ENCODE data around the gene TENM3.

The TENM3 gene

DNA sequence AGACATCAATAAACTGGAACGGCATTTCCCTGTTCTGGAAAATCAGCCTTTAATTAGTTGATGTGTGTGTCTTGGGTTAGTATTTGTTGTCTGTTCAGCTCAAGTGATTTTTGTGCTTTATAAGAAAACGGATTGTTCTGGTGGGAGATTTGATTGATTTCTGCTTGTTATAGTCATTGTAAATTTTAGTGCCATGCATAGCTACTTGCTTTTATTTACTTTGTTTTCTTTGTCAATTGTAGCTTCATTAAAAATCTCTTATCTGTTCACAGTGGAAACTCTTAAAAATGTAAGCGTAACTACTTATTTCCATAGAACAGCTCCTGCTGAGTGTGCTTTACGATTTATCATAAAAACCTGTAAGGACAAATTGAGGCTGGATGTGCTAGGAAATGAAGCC lies 253.2 kb downstream of the TENM3 start:
- in situ Hi-C loops (cut with MboI; ENCODE audit: low sequenced_read_pairs): no loop called here

GRCh38 chr4:182502064-182502463 lies 258.9 kb downstream of the TENM3 start:
- in situ Hi-C loops (cut with MboI; ENCODE audit: low sequenced_read_pairs): no loop called here

- in situ Hi-C loops (cut with MboI; ENCODE audit: low sequenced_read_pairs): no loop called here
These were observed 261.3 kb downstream of the TENM3 start for GRCh38 chr4:182504463-182504862.

DNA sequence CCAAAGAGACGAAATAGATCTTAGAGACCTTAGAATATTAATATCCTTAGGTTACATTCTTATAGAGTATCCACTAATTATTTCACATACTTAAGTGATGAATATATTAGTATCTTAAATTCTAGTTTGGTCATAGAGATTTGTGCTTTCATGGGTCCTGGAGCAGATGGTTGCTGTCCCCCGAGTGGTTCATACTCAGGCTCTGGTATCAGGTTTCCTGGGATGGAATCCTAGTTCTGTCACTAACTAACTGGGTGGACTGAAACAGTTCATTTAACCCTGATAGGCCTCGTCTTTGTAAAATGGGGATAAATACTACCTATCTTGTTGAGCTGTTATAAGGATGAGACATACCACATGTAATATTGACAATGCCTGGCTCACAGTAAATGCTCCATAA lies 264.6 kb downstream of the TENM3 start:
- in situ Hi-C loops (cut with MboI; ENCODE audit: low sequenced_read_pairs): no loop called here

DNA sequence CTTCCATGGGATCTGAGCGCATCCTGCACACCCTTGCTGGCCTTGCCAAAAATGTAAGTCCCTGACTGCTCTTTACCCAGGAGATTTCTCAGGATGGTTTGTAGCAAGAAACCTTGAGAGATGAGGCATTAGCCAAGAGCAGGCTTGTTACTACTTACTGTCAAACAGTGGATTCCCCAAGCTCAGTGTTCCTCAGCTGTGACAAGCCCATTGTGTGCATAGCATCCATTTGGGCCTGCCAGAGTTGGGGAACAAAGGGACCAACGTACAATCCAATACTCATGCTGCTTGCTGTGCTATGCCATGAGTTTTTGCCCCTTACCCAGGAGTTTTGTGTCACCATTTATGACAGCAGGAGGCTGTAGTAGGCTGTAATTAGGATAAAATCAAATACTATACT lies 267.6 kb downstream of the TENM3 start:
- in situ Hi-C loops (cut with MboI; ENCODE audit: low sequenced_read_pairs): no loop called here

- in situ Hi-C loops (cut with MboI; ENCODE audit: low sequenced_read_pairs): no loop called here
These were observed 270.5 kb downstream of the TENM3 start for GRCh38 chr4:182513587-182514291.

GRCh38 chr4:182518421-182518820 lies 275.2 kb downstream of the TENM3 start:
- in situ Hi-C loops (cut with MboI; ENCODE audit: low sequenced_read_pairs): no loop called here

- in situ Hi-C loops (cut with MboI; ENCODE audit: low sequenced_read_pairs): no loop called here
These were observed 276.3 kb downstream of the TENM3 start for GRCh38 chr4:182519528-182519927.

GRCh38 chr4:182521011-182521410 lies 277.8 kb downstream of the TENM3 start:
- in situ Hi-C loops (cut with MboI; ENCODE audit: low sequenced_read_pairs): no loop called here

DNA sequence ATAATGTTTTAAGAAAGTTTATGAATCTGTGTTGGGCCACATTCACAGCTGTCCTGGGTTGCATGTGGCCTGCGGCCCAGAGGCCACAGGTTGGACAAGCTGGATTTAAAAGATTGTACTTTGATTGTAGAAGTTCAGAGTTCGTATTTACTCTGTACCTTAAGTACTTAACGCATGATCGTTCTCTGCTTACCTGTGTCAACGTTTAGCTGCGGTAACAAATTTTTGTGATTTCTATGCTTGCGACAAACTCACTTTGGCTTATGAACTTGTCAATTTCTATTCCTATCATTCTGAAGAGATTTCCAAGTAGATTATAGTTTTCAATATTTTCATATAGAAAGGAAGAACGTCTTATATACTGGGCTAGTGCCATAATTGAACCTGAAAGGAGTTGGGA lies 285.6 kb downstream of the TENM3 start:
- in situ Hi-C loops (cut with MboI; ENCODE audit: low sequenced_read_pairs): no loop called here

DNA sequence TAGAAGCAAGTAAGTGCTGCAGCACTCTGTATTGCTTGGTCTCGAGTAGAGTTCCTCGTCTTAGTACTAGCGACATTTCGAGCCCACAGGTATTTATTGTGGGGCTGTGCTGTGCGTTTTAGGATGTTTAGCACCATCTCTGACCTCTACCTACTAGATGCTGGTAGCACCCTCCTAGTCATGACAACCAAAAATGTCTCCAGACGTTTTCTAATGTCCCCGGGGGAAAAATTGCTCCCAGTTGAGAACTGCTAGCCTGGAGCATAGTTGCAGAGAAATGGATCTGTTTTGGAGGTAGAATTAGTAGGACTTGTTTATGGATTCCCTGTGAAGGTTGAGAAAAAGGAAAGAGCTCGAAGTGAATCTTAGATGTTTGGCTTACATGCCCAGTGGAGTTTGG lies 287.2 kb downstream of the TENM3 start:
- in situ Hi-C loops (cut with MboI; ENCODE audit: low sequenced_read_pairs): no loop called here

DNA sequence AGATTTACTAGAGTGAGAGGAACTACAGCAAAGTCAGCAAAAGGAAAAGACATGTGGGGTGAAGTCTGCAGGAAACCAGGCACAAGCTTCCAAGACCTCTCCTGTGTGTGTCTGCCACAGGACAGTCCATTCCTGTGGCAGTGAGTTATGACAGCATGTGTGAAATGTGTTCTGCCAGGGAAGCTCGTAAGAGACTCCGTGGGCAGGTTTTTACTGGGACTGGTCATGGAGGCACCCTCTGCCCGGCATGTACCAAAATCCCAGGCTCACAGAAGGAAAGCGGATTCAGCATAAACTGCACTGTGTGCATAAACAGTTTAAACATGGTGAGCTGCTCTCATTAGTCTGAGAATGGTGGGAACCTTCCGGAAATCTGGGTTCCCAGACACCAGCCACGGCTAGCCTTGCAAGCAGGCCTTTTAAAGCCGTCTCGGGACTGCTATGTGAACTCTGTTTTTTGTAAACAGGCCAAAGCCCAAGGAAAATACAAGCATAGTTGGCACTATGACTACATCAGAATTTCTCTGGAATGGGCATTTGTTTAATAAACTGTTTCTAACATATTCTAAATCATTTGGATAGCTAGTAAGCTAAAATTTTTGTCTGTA lies 288.5 kb downstream of the TENM3 start:
- in situ Hi-C loops (cut with MboI; ENCODE audit: low sequenced_read_pairs): no loop called here

DNA sequence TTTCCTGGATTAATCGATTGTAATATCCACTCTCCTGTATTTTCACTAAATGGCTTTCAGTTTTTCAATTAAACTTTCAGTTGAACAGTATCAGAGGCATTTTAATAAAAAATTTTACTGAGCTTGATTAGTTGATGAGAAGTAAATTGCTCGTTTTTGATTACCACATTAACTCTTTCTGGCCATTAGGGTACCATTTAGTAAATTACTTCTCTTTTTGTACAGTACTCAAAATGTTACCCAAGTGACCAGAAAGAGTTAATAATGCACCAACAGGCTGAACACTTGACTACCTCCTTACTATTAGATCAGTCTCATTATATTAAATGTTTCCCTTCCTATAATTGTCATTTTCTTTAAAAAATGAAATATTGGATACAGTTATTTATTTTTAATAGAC lies 289.2 kb downstream of the TENM3 start:
- in situ Hi-C loops (cut with MboI; ENCODE audit: low sequenced_read_pairs): no loop called here

DNA sequence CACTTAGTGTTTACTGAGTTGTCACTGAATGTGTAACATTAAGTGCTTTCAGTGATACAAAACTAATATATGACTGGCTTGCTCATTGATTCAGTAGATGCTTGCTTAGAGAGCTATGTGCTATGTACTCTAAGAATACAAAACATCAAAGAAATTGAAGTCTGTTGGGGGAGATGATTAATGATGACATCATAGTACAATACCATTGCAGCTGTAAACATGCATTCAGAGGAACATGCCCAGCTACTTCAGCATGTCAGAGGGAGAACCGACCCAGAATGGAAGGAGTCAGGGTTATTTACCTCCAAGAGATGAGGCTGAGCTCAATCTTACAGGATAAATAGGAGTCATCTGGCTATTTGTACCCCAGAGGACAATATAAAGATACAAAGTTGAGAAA lies 290.8 kb downstream of the TENM3 start:
- in situ Hi-C loops (cut with MboI; ENCODE audit: low sequenced_read_pairs): no loop called here

GRCh38 chr4:182536221-182536811 lies 293.1 kb downstream of the TENM3 start:
- in situ Hi-C loops (cut with MboI; ENCODE audit: low sequenced_read_pairs): no loop called here

GRCh38 chr4:182537031-182537795 lies 294.0 kb downstream of the TENM3 start:
- in situ Hi-C loops (cut with MboI; ENCODE audit: low sequenced_read_pairs): no loop called here

DNA sequence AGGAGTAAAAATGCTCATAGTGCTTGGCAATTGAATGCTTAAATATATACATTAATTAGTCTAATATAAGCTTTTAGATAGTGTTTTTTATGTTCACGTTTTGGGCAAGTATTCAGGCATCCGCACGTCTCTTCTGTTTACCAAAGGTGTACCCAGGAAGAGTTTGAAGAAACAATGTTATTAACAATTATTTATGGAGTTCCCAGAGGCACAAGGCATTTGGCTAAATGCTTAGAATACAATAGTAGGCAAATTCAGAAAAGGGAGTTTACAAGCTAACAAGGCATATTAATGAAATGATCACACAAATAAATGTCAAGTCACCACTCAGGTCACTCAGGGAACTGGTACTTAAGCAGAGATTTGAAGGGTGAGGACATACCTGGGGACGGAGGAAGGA lies 294.8 kb downstream of the TENM3 start:
- in situ Hi-C loops (cut with MboI; ENCODE audit: low sequenced_read_pairs): no loop called here

GRCh38 chr4:182540496-182540895 lies 297.3 kb downstream of the TENM3 start:
- in situ Hi-C loops (cut with MboI; ENCODE audit: low sequenced_read_pairs): no loop called here

GRCh38 chr4:182547435-182547834 lies 304.2 kb downstream of the TENM3 start:
- in situ Hi-C loops (cut with MboI; ENCODE audit: low sequenced_read_pairs): no loop called here

DNA sequence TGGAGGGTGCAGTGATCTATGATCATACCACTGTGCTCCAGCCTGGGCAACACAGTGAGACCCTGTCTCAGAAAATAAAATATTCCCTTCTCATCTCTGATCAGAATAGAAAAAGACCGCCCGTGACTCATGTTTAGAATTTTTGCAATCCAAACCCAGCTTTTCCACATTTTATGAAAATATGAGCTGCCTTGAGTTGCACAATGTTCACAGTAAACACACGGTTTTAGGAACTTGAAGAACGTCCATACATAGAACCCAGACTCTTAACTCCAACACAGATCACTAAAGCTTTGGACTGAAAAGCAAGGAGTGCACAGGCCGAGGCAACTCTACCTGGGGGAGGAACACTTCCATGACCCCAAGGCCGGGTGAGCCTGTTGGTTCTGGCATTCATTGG lies 305.0 kb downstream of the TENM3 start:
- in situ Hi-C loops (cut with MboI; ENCODE audit: low sequenced_read_pairs): no loop called here

DNA sequence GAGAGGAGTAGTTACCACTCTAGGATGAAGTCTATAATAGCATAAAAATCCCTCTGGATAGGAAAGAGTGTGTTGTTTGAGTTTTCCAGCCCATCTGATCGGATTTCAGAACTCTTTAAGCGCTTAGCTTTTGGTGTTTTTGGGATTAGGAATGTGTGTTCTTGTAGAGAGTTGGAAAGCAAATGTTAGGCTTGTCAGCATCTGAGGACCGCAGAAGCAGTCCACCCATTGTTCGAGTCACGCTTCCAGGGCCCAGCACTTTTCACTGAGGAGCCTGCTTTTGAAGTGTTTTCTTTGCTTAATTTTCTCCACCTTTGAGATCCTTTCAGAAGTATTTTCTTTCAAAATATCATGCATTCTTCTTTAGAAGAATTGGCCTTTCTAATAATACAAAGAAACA lies 306.2 kb downstream of the TENM3 start:
- in situ Hi-C loops (cut with MboI; ENCODE audit: low sequenced_read_pairs): no loop called here

DNA sequence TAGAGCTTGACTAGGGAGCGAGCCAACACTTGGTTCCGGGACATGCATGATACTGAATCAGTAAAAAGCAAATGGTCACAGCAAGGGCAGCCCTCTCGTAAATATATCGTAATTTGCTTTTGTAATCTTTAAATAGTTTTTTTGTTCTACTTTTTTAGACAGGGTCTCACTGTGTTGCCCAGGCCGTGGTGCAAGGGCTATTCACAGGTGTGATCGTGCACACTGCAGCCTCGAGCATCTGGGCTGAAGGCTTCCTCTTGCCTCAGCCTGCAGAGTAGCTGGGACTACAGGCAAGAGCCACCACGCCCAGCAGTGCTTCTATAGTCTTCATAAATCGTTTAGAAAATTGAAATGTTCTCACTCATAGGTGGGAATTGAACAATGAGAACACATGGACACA lies 309.7 kb downstream of the TENM3 start:
- in situ Hi-C loops (cut with MboI; ENCODE audit: low sequenced_read_pairs): no loop called here
